K562 (cell line): ENCODE data around the gene ZNF441. TPM values are rescaled to one million over a fixed set of nuclear protein-coding genes. Genes with fewer than 3 reads are reported as not detected.

Experiments
- ATF4 ChIP-seq: fragments of 450-650 bp; formaldehyde crosslinking; IDR thresholded peaks from 2 replicates; pipeline ENCODE4 v1.4.0; 2022; ENCODE audit warnings: mild to moderate bottlenecking, moderate library complexity
- BCL6 ChIP-seq: fragments of 250-450 bp; sonication (Bioruptor Pico); IDR thresholded peaks from 2 replicates; pipeline ENCODE4 v1.4.0; 2020
- BRCA1 ChIP-seq, 2 experiments: fragments of 450-650 bp in 1 of 2; sonication (generic) in 1 of 2; formaldehyde crosslinking in 1 of 2; IDR thresholded peaks; 2 replicates each; pipeline versions ENCODE4 v1.5.0 to v1.6.1; 2017 to 2020; ENCODE audit warnings: mild to moderate bottlenecking in 1 of 2, missing genetic modification reagents in 1 of 2
- CCNT2 ChIP-seq: IDR thresholded peaks from 2 replicates; pipeline ENCODE4 v1.6.1; 2011; ENCODE audit warnings: borderline replicate concordance, low read depth, mild to moderate bottlenecking, moderate library complexity, mixed read lengths, low read length; ENCODE audit not compliant: insufficient read length; ENCODE audit errors: extremely low read depth
- CTBP1 ChIP-seq: fragments of 450-650 bp; IDR thresholded peaks from 2 replicates; pipeline ENCODE4 v1.6.1; 2016; ENCODE audit warnings: borderline replicate concordance
- E2F3 ChIP-seq: fragments of 250-450 bp; sonication (Bioruptor Pico); IDR thresholded peaks from 2 replicates; pipeline ENCODE4 v1.4.0; 2020; ENCODE audit warnings: mild to moderate bottlenecking
- GATA2 ChIP-seq: sonication (generic); formaldehyde crosslinking; IDR thresholded peaks from 2 replicates; pipeline ENCODE4 v1.4.0; 2020; ENCODE audit warnings: mild to moderate bottlenecking, missing genetic modification reagents
- HDGF ChIP-seq: fragments of 450-650 bp; IDR thresholded peaks from 2 replicates; pipeline ENCODE4 v1.6.1; 2016
- HIVEP1 ChIP-seq: fragments of 250-450 bp; sonication (Bioruptor Pico); IDR thresholded peaks from 2 replicates; pipeline ENCODE4 v1.4.0; 2020; ENCODE audit warnings: mild to moderate bottlenecking
- ILK ChIP-seq: fragments of 450-650 bp; IDR thresholded peaks from 2 replicates; pipeline ENCODE4 v1.6.1; 2016; ENCODE audit warnings: missing genetic modification characterization, low read depth, mild to moderate bottlenecking, missing compliant biosample characterization, moderate library complexity, borderline replicate concordance
- NFE2 ChIP-seq: IDR thresholded peaks from 2 replicates; pipeline ENCODE4 v1.6.1; 2014; ENCODE audit warnings: antibody characterized with exemption, low read depth
- NUFIP1 ChIP-seq: fragments of 450-650 bp; IDR thresholded peaks from 2 replicates; pipeline ENCODE4 v1.6.1; 2018; ENCODE audit not compliant: partially characterized antibody
- PRMT5 ChIP-seq: sonication (generic); formaldehyde crosslinking; IDR thresholded peaks from 2 replicates; pipeline ENCODE4 v1.5.0; 2020; ENCODE audit warnings: missing genetic modification reagents
- SMC3 ChIP-seq: conservative IDR thresholded peaks from 2 replicates; pipeline ENCODE4 v1.6.1; 2011; ENCODE audit warnings: low read depth, low read length, improper control_type of control experiment; ENCODE audit not compliant: insufficient read depth
- TCF3 ChIP-seq: sonication (generic); formaldehyde crosslinking; IDR thresholded peaks from 2 replicates; pipeline ENCODE4 v1.4.0; 2020; ENCODE audit warnings: mild to moderate bottlenecking, missing genetic modification reagents
- TCFL5 ChIP-seq: fragments of 250-450 bp; sonication (Bioruptor Pico); conservative IDR thresholded peaks from 2 replicates; pipeline ENCODE4 v1.6.1; 2021; ENCODE audit warnings: mild to moderate bottlenecking, moderate library complexity, matching md5 sums
- ZKSCAN8 ChIP-seq: fragments of 200-800 bp; sonication (Bioruptor generic); IDR thresholded peaks from 2 replicates; pipeline ENCODE4 v1.6.1; 2016; ENCODE audit warnings: missing genetic modification characterization, missing compliant biosample characterization
- ZNF282 ChIP-seq: sonication (generic); formaldehyde crosslinking; IDR thresholded peaks from 2 replicates; pipeline ENCODE4 v1.8.1; 2023; ENCODE audit warnings: missing genetic modification reagents
- polyA plus RNA-seq, 8 experiments: library from polyadenylated mRNA; depleted of rRNA in 4 of 8; stranded (reverse) in 5 of 8; unstranded in 3 of 8; fragments of >200 nt; fragmentation: Nextera tagmentation in 2 of 8; fragmentation: Illumina TruSeq in 1 of 8; extraction: Ambion mirVana in 2 of 8; extraction: Trizol in 1 of 8; gene quantifications; 2 replicates each; pipeline versions ENCODE4 v1.2.1 to v1.2.3, GENCODE V29; 2011 to 2014; ENCODE audit warnings: inconsistent platforms in 1 of 8, missing spikeins in 1 of 8
- total RNA-seq, 7 experiments: library from RNA; depleted of rRNA in 6 of 7; stranded (reverse); fragments of >200 nt in 6 of 7; fragmentation: Illumina TruSeq in 2 of 7; extraction: Trizol in 2 of 7; gene quantifications; 2 replicates each; pipeline versions ENCODE4 v1.2.1 to v1.2.3, GENCODE V29; 2011 to 2021; ENCODE audit warnings: low replicate concordance in 1 of 7
- TF ChIP-seq, protein P1 (sequence below): sonication (generic); formaldehyde crosslinking; IDR thresholded peaks from 2 replicates; pipeline ENCODE4 v1.9.0; 2022; ENCODE audit warnings: mild to moderate bottlenecking, missing genetic modification reagents
- TF ChIP-seq, protein P2 (sequence below), 2 experiments: IDR thresholded peaks in 1 of 2; conservative IDR thresholded peaks in 1 of 2; 2 replicates each; pipeline ENCODE4 v1.6.1; 2016; ENCODE audit warnings: low read depth in 2 of 2, mild to moderate bottlenecking in 1 of 2, missing compliant biosample characterization in 1 of 2, missing genetic modification characterization in 1 of 2, moderate library complexity in 1 of 2
- TF ChIP-seq, protein P3 (sequence below): fragments of 450-650 bp; IDR thresholded peaks from 2 replicates; pipeline ENCODE4 v1.6.1; 2018; ENCODE audit not compliant: partially characterized antibody

Gene ZNF441
- total and polyA plus RNA-seq, 9 of the 15 experiments (the other 6 are each of a cell fraction or from before 2014, with no cell fraction given), result 1.9 to 14.0 (median 7.8) TPM

GRCh38 chr19:11821474-11822109 is 54.8 kb downstream of the ZNF441 start (continued):
- TF ChIP-seq, protein P1, sequence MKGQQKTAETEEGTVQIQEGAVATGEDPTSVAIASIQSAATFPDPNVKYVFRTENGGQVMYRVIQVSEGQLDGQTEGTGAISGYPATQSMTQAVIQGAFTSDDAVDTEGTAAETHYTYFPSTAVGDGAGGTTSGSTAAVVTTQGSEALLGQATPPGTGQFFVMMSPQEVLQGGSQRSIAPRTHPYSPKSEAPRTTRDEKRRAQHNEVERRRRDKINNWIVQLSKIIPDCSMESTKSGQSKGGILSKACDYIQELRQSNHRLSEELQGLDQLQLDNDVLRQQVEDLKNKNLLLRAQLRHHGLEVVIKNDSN (CRISPR knock-in tag), result no peak
- no peak for TF ChIP-seq CTBP1
- TF ChIP-seq ZKSCAN8 (CRISPR knock-in tag), result no peak
- TF ChIP-seq GATA2 (CRISPR knock-in tag), result no peak; the same call in 1 of the 2 replicates
- no peak for TF ChIP-seq HDGF
- no peak for TF ChIP-seq NUFIP1
- no peak for TF ChIP-seq PRMT5 (CRISPR knock-in tag)
- no peak for TF ChIP-seq TCF3 (CRISPR knock-in tag)
- no peak for TF ChIP-seq HIVEP1 (CRISPR knock-in tag)
- TF ChIP-seq ATF4 (CRISPR knock-in tag), result no peak
- peak; percentile 52 for TF ChIP-seq NFE2
- no peak for TF ChIP-seq BCL6
- TF ChIP-seq TCFL5 (CRISPR knock-in tag), result no peak
- TF ChIP-seq BRCA1 (IDR thresholded peaks at IDR 0.05), result no peak
- no peak for TF ChIP-seq BRCA1 (CRISPR knock-in tag; IDR thresholded peaks at IDR 0.05)
- no peak for TF ChIP-seq SMC3
- no peak for TF ChIP-seq ILK (tag)
- no peak for TF ChIP-seq ZNF282 (CRISPR knock-in tag)
- TF ChIP-seq, protein P2, sequence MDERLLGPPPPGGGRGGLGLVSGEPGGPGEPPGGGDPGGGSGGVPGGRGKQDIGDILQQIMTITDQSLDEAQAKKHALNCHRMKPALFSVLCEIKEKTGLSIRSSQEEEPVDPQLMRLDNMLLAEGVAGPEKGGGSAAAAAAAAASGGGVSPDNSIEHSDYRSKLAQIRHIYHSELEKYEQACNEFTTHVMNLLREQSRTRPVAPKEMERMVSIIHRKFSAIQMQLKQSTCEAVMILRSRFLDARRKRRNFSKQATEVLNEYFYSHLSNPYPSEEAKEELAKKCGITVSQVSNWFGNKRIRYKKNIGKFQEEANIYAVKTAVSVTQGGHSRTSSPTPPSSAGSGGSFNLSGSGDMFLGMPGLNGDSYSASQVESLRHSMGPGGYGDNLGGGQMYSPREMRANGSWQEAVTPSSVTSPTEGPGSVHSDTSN (CRISPR knock-in tag; IDR thresholded peaks at IDR 0.05; ENCODE audit: low read depth), result no peak
- TF ChIP-seq, protein P2 (tag; conservative IDR thresholded peaks at IDR 0.05; ENCODE audit: low read depth), result no peak
- no peak for TF ChIP-seq CCNT2
- TF ChIP-seq E2F3 (CRISPR knock-in tag), result no peak
- TF ChIP-seq, protein P3, sequence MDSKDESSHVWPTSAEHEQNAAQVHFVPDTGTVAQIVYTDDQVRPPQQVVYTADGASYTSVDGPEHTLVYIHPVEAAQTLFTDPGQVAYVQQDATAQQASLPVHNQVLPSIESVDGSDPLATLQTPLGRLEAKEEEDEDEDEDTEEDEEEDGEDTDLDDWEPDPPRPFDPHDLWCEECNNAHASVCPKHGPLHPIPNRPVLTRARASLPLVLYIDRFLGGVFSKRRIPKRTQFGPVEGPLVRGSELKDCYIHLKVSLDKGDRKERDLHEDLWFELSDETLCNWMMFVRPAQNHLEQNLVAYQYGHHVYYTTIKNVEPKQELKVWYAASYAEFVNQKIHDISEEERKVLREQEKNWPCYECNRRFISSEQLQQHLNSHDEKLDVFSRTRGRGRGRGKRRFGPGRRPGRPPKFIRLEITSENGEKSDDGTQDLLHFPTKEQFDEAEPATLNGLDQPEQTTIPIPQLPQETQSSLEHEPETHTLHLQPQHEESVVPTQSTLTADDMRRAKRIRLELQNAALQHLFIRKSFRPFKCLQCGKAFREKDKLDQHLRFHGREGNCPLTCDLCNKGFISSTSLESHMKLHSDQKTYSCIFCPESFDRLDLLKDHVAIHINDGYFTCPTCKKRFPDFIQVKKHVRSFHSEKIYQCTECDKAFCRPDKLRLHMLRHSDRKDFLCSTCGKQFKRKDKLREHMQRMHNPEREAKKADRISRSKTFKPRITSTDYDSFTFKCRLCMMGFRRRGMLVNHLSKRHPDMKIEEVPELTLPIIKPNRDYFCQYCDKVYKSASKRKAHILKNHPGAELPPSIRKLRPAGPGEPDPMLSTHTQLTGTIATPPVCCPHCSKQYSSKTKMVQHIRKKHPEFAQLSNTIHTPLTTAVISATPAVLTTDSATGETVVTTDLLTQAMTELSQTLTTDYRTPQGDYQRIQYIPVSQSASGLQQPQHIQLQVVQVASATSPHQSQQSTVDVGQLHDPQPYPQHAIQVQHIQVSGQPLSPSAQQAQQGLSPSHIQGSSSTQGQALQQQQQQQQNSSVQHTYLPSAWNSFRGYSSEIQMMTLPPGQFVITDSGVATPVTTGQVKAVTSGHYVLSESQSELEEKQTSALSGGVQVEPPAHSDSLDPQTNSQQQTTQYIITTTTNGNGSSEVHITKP, result no peak
